ENCODE measurements around the gene APLP1.
A peak's percentile ranks its signal among the peaks of the same experiment; 100 is the strongest.

The APLP1 gene

GRCh38 chr19:35853038-35853756 lies 15.2 kb upstream of the APLP1 start:
- Histone ChIP-seq H3K79me1 (replicated peaks; ENCODE audit: low read length, poor library complexity, severe bottlenecking) (no peaks in the 10 kb centered on the region), H2AFZ (ENCODE audit: low read depth, low read length) (no peak overlapping the region), H3K18ac (ENCODE audit: low read depth in 1 of 2, low read length in 2 of 2) (no peak overlapping the region), H2AK5ac (ENCODE audit: low read length, severe bottlenecking) (no peak overlapping the region), H3K14ac (ENCODE audit: low read length in 2 of 2) (no peak overlapping the region), H3K27me3 (ENCODE audit: control insufficient read depth in 1 of 2, insufficient read depth in 1 of 2, low read length in 2 of 2) (peaks cover 88 to 91% of the 10 kb centered on the region in 2 experiments), H3K9me3 (ENCODE audit: control insufficient read depth, low read length) (no peaks in the 10 kb centered on the region), H3K36me3 (ENCODE audit: control insufficient read depth in 1 of 2, insufficient read depth in 2 of 2, low read depth in 1 of 2, low read length in 2 of 2) (no peaks in the 10 kb centered on the region), H4K91ac (ENCODE audit: low read length) (no peak overlapping the region), H3K23ac (ENCODE audit: low read length in 2 of 2) (no peak overlapping the region), H3K9ac (ENCODE audit: low read length) (no peak overlapping the region), H2BK120ac (ENCODE audit: low read depth, low read length) (no peak overlapping the region), H2BK12ac (ENCODE audit: low read length in 2 of 2) (no peak overlapping the region), H2BK15ac (ENCODE audit: low read depth, poor library complexity, severe bottlenecking) (no peak overlapping the region), H3K4me2 (ENCODE audit: low read length, poor library complexity, severe bottlenecking) (no peak overlapping the region), H3K4me1 (ENCODE audit: control insufficient read depth, insufficient read depth, low read depth, low read length) (peaks cover 15% of the 10 kb centered on the region), H3K4me3 (ENCODE audit: insufficient read depth in 1 of 2, low read depth in 1 of 2, low read length in 2 of 2) (no peak overlapping the region), H3K27ac (ENCODE audit: low read length, poor library complexity, severe bottlenecking) (no peak overlapping the region), H2BK5ac (ENCODE audit: low read depth, low read length, poor library complexity, severe bottlenecking) (no peak overlapping the region), H3K4ac (ENCODE audit: low read depth in 1 of 2, low read length in 2 of 2) (no peak overlapping the region), H4K8ac (ENCODE audit: low read length) (no peak overlapping the region)
- WGBS: 79% methylated on average over 8 of the region's 8 CpGs
- no peak for DNase-seq

GRCh38 chr19:35856546-35857149 lies 11.7 kb upstream of the APLP1 start, which contains the start of gene KIRREL2:
Gene KIRREL2, plus strand, starts transcription at chr19:35856911. Its CDS starts 209 bp downstream, at chr19:35857120.
- no peak within 1 kb of the TSS for H3K14ac ChIP-seq (ENCODE audit: low read length in 2 of 2)
- H2BK5ac ChIP-seq (ENCODE audit: low read depth, low read length, poor library complexity, severe bottlenecking): no peak within 1 kb of the TSS
- peaks cover 23% of the 10 kb centered on the region for H3K4me1 ChIP-seq (ENCODE audit: control insufficient read depth, insufficient read depth, low read depth, low read length)
- 1% methylated on average over 41 of the region's 42 CpGs for WGBS
- H3K9me3 ChIP-seq (ENCODE audit: control insufficient read depth, low read length): no peaks in the 10 kb centered on the region
- no peak within 1 kb of the TSS for H2BK120ac ChIP-seq (ENCODE audit: low read depth, low read length)
- no peaks in the 10 kb centered on the region for H3K79me1 ChIP-seq (replicated peaks; ENCODE audit: low read length, poor library complexity, severe bottlenecking)
- no peak within 1 kb of the TSS for H2BK15ac ChIP-seq (ENCODE audit: low read depth, poor library complexity, severe bottlenecking)
- peak within 1 kb of the TSS; percentile 41 to 67 for H3K4me3 ChIP-seq (ENCODE audit: insufficient read depth in 1 of 2, low read depth in 1 of 2, low read length in 2 of 2)
- H3K9ac ChIP-seq (ENCODE audit: low read length): no peak within 1 kb of the TSS
- no peak within 1 kb of the TSS for H4K91ac ChIP-seq (ENCODE audit: low read length)
- no peaks in the 10 kb centered on the region for H3K36me3 ChIP-seq (ENCODE audit: control insufficient read depth in 1 of 2, insufficient read depth in 2 of 2, low read depth in 1 of 2, low read length in 2 of 2)
- H3K18ac ChIP-seq (ENCODE audit: low read depth in 1 of 2, low read length in 2 of 2): no peak within 1 kb of the TSS
- H4K8ac ChIP-seq (ENCODE audit: low read length): no peak within 1 kb of the TSS
- no peak within 1 kb of the TSS for H3K27ac ChIP-seq (ENCODE audit: low read length, poor library complexity, severe bottlenecking)
- H3K4ac ChIP-seq (ENCODE audit: low read depth in 1 of 2, low read length in 2 of 2): no peak within 1 kb of the TSS
- peak; percentile 6 for DNase-seq
- H3K27me3 ChIP-seq (ENCODE audit: control insufficient read depth in 1 of 2, insufficient read depth in 1 of 2, low read length in 2 of 2): peaks cover 88 to 92% of the 10 kb centered on the region in 2 experiments
- no peak within 1 kb of the TSS for H2BK12ac ChIP-seq (ENCODE audit: low read length in 2 of 2)
- peak within 1 kb of the TSS; percentile 91 for H3K4me2 ChIP-seq (ENCODE audit: low read length, poor library complexity, severe bottlenecking)
- peak within 1 kb of the TSS; percentile 62 for H2AFZ ChIP-seq (ENCODE audit: low read depth, low read length)
- no peak within 1 kb of the TSS for H3K23ac ChIP-seq (ENCODE audit: low read length in 2 of 2)
- no peak within 1 kb of the TSS for H2AK5ac ChIP-seq (ENCODE audit: low read length, severe bottlenecking)

- Histone ChIP-seq H2AFZ (ENCODE audit: low read depth, low read length) (no peak overlapping the region), H3K36me3 (ENCODE audit: control insufficient read depth in 1 of 2, insufficient read depth in 2 of 2, low read depth in 1 of 2, low read length in 2 of 2) (no peaks in the 10 kb centered on the region), H4K8ac (ENCODE audit: low read length) (no peak overlapping the region), H3K4ac (ENCODE audit: low read depth in 1 of 2, low read length in 2 of 2) (no peak overlapping the region), H2BK12ac (ENCODE audit: low read length in 2 of 2) (no peak overlapping the region), H3K9ac (ENCODE audit: low read length) (no peak overlapping the region), H3K4me1 (ENCODE audit: control insufficient read depth, insufficient read depth, low read depth, low read length) (peaks cover 20% of the 10 kb centered on the region), H3K4me3 (ENCODE audit: insufficient read depth in 1 of 2, low read depth in 1 of 2, low read length in 2 of 2) (no peak overlapping the region), H2BK15ac (ENCODE audit: low read depth, poor library complexity, severe bottlenecking) (no peak overlapping the region), H2BK5ac (ENCODE audit: low read depth, low read length, poor library complexity, severe bottlenecking) (no peak overlapping the region), H3K9me3 (ENCODE audit: control insufficient read depth, low read length) (no peaks in the 10 kb centered on the region), H3K14ac (ENCODE audit: low read length in 2 of 2) (no peak overlapping the region), H2BK120ac (ENCODE audit: low read depth, low read length) (no peak overlapping the region), H3K4me2 (ENCODE audit: low read length, poor library complexity, severe bottlenecking) (no peak overlapping the region), H3K18ac (ENCODE audit: low read depth in 1 of 2, low read length in 2 of 2) (no peak overlapping the region), H3K27ac (ENCODE audit: low read length, poor library complexity, severe bottlenecking) (no peak overlapping the region), H3K27me3 (ENCODE audit: control insufficient read depth in 1 of 2, insufficient read depth in 1 of 2, low read length in 2 of 2) (peaks cover 87 to 91% of the 10 kb centered on the region in 2 experiments), H3K23ac (ENCODE audit: low read length in 2 of 2) (no peak overlapping the region), H3K79me1 (replicated peaks; ENCODE audit: low read length, poor library complexity, severe bottlenecking) (no peaks in the 10 kb centered on the region), H4K91ac (ENCODE audit: low read length) (peak overlapping the region; percentile 21), H2AK5ac (ENCODE audit: low read length, severe bottlenecking) (no peak overlapping the region)
- no peak for DNase-seq
- 74% methylated on average over 6 of the region's 6 CpGs for WGBS
Observed at GRCh38 chr19:35858311-35858710, 10.1 kb upstream of the APLP1 start.

- WGBS: 75% methylated on average over 4 of the region's 4 CpGs
- H3K14ac ChIP-seq (ENCODE audit: low read length in 2 of 2): no peak overlapping the region
- H3K27ac ChIP-seq (ENCODE audit: low read length, poor library complexity, severe bottlenecking): no peak overlapping the region
- no peak for DNase-seq
- H3K27me3 ChIP-seq (ENCODE audit: control insufficient read depth in 1 of 2, insufficient read depth in 1 of 2, low read length in 2 of 2): peaks cover 86 to 93% of the 10 kb centered on the region in 2 experiments
- no peak overlapping the region for H3K18ac ChIP-seq (ENCODE audit: low read depth in 1 of 2, low read length in 2 of 2)
- peaks cover 20% of the 10 kb centered on the region for H3K4me1 ChIP-seq (ENCODE audit: control insufficient read depth, insufficient read depth, low read depth, low read length)
- no peak overlapping the region for H2BK120ac ChIP-seq (ENCODE audit: low read depth, low read length)
- no peak overlapping the region for H2BK15ac ChIP-seq (ENCODE audit: low read depth, poor library complexity, severe bottlenecking)
- no peak overlapping the region for H2AK5ac ChIP-seq (ENCODE audit: low read length, severe bottlenecking)
- H3K79me1 ChIP-seq (replicated peaks; ENCODE audit: low read length, poor library complexity, severe bottlenecking): no peaks in the 10 kb centered on the region
- no peaks in the 10 kb centered on the region for H3K36me3 ChIP-seq (ENCODE audit: control insufficient read depth in 1 of 2, insufficient read depth in 2 of 2, low read depth in 1 of 2, low read length in 2 of 2)
- H4K91ac ChIP-seq (ENCODE audit: low read length): no peak overlapping the region
- no peak overlapping the region for H2BK12ac ChIP-seq (ENCODE audit: low read length in 2 of 2)
- no peak overlapping the region for H2AFZ ChIP-seq (ENCODE audit: low read depth, low read length)
- no peak overlapping the region for H3K4me2 ChIP-seq (ENCODE audit: low read length, poor library complexity, severe bottlenecking)
- no peak overlapping the region for H2BK5ac ChIP-seq (ENCODE audit: low read depth, low read length, poor library complexity, severe bottlenecking)
- H3K23ac ChIP-seq (ENCODE audit: low read length in 2 of 2): no peak overlapping the region
- no peak overlapping the region for H3K9ac ChIP-seq (ENCODE audit: low read length)
- no peak overlapping the region for H4K8ac ChIP-seq (ENCODE audit: low read length)
- no peak overlapping the region for H3K4ac ChIP-seq (ENCODE audit: low read depth in 1 of 2, low read length in 2 of 2)
- H3K9me3 ChIP-seq (ENCODE audit: control insufficient read depth, low read length): no peaks in the 10 kb centered on the region
- no peak overlapping the region for H3K4me3 ChIP-seq (ENCODE audit: insufficient read depth in 1 of 2, low read depth in 1 of 2, low read length in 2 of 2)
Observed at GRCh38 chr19:35859414-35859813, 9.0 kb upstream of the APLP1 start.

Measured in mesenchymal stem cell (in vitro differentiated cells and primary cell).